Smooth muscle cell of the umbilical artery (primary cell): ENCODE measurements around the gene SYCP2L. TPM values are rescaled to one million over a fixed set of nuclear protein-coding genes. Genes with fewer than 3 reads are reported as not detected.

ENCODE experiments used
- total RNA-seq: library from RNA; depleted of rRNA; stranded (reverse); fragments of >200 nt; gene quantifications from 2 replicates; pipeline ENCODE4 v1.2.3, GENCODE V29; 2014

SYCP2L gene
- total RNA-seq = 0.05 and 0.59 TPM in 2 replicates

DNA sequence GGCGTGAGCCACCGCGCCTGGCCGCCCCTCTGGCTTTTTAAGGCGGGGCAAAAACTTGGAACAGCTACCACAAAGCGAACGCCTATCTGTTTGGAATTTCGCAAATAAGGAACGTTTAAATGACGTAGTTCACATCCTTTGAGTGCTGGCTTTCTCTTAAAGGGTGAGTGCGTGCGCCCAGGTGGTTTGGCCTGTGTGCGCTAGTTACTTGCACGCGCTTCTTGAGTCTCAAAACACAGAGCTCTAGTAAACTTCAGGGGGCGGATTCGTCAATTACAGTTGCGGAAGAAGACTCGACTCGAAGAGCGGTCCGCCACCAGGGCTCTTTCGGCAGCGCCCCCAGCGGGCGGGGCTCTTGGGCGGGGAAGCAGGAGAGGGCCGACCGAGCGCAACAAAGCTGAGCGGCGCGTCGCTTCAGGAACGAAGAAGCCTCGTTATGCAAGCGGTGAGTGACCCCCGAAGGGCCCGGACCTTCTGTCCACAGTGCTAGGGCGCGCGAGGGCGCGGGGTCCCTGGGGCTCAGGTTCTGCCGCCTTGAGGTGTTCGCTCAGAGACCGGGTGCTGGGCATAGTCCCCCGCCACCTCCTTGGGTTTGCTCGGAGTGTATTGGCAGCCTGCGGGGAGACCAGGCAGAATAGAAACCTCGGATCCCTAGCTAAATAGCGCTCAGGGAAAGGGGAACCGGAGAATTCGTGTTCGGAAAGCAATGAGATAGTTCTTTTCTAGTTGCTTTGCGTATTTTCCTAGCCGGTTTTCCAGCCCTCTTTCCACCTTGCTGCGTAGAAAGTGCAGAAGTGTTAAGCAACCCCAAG lies at the start of gene SYCP2L:
SYCP2L (plus strand) TSS at position 362 of the 812 bp plus-strand sequence; CDS start at position 437, 75 bp downstream.

DNA sequence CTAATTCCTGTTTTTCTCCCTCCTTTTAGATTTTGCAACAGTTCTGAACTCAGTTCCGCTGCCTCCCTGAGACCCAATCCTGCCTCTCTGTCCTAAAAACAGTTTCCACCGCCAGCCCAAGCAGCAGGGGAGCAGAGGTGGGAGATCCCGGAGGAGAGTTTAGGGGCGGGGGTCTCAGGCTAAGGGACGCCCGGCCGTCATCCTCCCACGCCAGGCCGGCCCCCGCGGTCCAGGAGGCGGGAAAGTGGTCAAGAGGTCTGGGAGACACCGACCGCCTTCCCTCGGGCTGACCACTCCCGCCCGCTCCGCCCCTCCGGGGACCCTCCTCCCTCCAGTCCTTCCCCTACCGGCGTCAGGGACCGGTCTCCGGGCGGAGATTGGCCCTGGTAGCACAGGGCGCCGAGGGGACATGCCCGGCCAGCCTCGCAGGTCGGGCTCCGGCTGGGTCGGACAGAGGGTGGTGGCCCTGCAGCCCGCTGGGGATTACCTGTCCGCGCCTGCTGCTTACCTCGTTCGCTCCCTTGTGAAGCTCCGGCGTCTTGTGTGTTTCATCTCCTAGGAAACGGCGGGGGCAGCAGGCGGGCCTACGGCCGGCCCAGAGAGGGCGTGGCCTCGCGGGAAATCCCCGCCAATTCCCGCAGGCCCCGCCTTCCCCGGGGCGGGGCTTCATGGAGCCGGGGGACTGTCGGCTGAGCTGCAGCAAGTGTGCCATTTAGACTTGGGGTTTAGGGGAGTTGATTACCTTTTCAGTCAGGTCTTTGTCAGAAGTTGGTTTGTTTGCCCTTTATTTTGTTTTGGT lies 48.7 kb upstream of the SYCP2L start, which contains the start of gene MAK:
MAK (minus strand) TSS at position 545 of the 799 bp plus-strand sequence. CDS start 7,891 bp downstream, outside the sequence.

Other genes starting within 250 kb of the SYCP2L start
- gene C6orf52, start 192.4 kb upstream of the SYCP2L start, total RNA-seq = 0.30 TPM in 1 of 2 replicates, not detected in the other
- 20.5 and 22.0 TPM in 2 replicates for gene PAK1IP1, start 192.1 kb upstream of the SYCP2L start, total RNA-seq
- gene TMEM14C, start 164.0 kb upstream of the SYCP2L start, total RNA-seq = 70.9 and 138 TPM in 2 replicates
- 47.6 and 82.8 TPM in 2 replicates for gene TMEM14B, start 139.2 kb upstream of the SYCP2L start, total RNA-seq
- gene MAK, start 48.5 kb upstream of the SYCP2L start, total RNA-seq = not detected in 2 replicates
- not detected in 2 replicates for gene GCM2, start 5.0 kb upstream of the SYCP2L start, total RNA-seq
- gene ELOVL2, start 157.3 kb downstream of the SYCP2L start, total RNA-seq = 0.65 and 0.89 TPM in 2 replicates
- gene SMIM13, start 206.8 kb downstream of the SYCP2L start, total RNA-seq = 16.4 and 19.3 TPM in 2 replicates
- not detected in 2 replicates for gene ERVFRD-1, start 224.7 kb downstream of the SYCP2L start, total RNA-seq